Loucy (cell line): ENCODE measurements around the gene GPR37.

Experiments used
- CTCF ChIP-seq: fragments of 200-600 bp; sonication (generic); conservative IDR thresholded peaks from 2 replicates; pipeline ENCODE4 v1.5.1; 2014; ENCODE audit warnings: mild to moderate bottlenecking, antibody characterized with exemption, low read length
- EZH2phosphoT487 ChIP-seq: fragments of 200-600 bp; IDR thresholded peaks from 2 replicates; pipeline ENCODE4 v1.6.1; 2018; ENCODE audit warnings: antibody characterized with exemption, mild to moderate bottlenecking, moderate library complexity, borderline replicate concordance

- TF ChIP-seq CTCF, result no peak
- TF ChIP-seq EZH2phosphoT487, result no peak
Observed at GRCh38 chr7:124728610-124729009, 37.0 kb downstream of the GPR37 start.
